LoVo (cell line): ENCODE data around the gene NLGN4X.

Experiments
- DNase-seq: peaks from one replicate; pipeline ENCODE4 v3.0.0-alpha.2; 2016; ENCODE audit warnings: low spot score

NLGN4X gene

GRCh38 chrX:6151971-6152370 lies 76.7 kb downstream of the NLGN4X start:
- no peak for DNase-seq

GRCh38 chrX:6149060-6149872 lies 79.4 kb downstream of the NLGN4X start:
- no peak for DNase-seq

- no peak for DNase-seq
Observed at GRCh38 chrX:6134255-6134654, 94.4 kb downstream of the NLGN4X start.

- DNase-seq, result no peak
Observed at GRCh38 chrX:6132970-6133369, 95.7 kb downstream of the NLGN4X start.

GRCh38 chrX:6131287-6131686 lies 97.4 kb downstream of the NLGN4X start:
- DNase-seq, result no peak

- no peak for DNase-seq
Observed at GRCh38 chrX:6129195-6129594, 99.5 kb downstream of the NLGN4X start.

GRCh38 chrX:6120329-6120728 lies 108.3 kb downstream of the NLGN4X start:
- DNase-seq, result no peak

- no peak for DNase-seq
Observed at GRCh38 chrX:6095469-6095868, 133.2 kb downstream of the NLGN4X start.

GRCh38 chrX:6074532-6074931 lies 154.1 kb downstream of the NLGN4X start:
- DNase-seq, result no peak

GRCh38 chrX:6071731-6072130 lies 156.9 kb downstream of the NLGN4X start:
- no peak for DNase-seq

GRCh38 chrX:6067600-6067999 lies 161.1 kb downstream of the NLGN4X start:
- no peak for DNase-seq

GRCh38 chrX:6053141-6053540 lies 175.5 kb downstream of the NLGN4X start:
- DNase-seq, result no peak

- DNase-seq, result no peak
Observed at GRCh38 chrX:6052111-6052745, 176.4 kb downstream of the NLGN4X start.

GRCh38 chrX:6049132-6049531 lies 179.5 kb downstream of the NLGN4X start:
- DNase-seq, result no peak

GRCh38 chrX:6041630-6042029 lies 187.0 kb downstream of the NLGN4X start:
- no peak for DNase-seq

- no peak for DNase-seq
Observed at GRCh38 chrX:6029014-6029413, 199.7 kb downstream of the NLGN4X start.

GRCh38 chrX:6026980-6027379 lies 201.7 kb downstream of the NLGN4X start:
- no peak for DNase-seq

GRCh38 chrX:6026429-6026828 lies 202.2 kb downstream of the NLGN4X start:
- DNase-seq, result no peak

- DNase-seq, result no peak
Observed at GRCh38 chrX:6024204-6024603, 204.5 kb downstream of the NLGN4X start.

GRCh38 chrX:6021316-6022091 lies 207.2 kb downstream of the NLGN4X start:
- DNase-seq, result no peak

GRCh38 chrX:6019076-6019475 lies 209.6 kb downstream of the NLGN4X start:
- DNase-seq, result no peak

- no peak for DNase-seq
Observed at GRCh38 chrX:6015423-6015822, 213.2 kb downstream of the NLGN4X start.

- DNase-seq, result no peak
Observed at GRCh38 chrX:6012357-6012756, 216.3 kb downstream of the NLGN4X start.
